Hepatocyte (in vitro differentiated cells): ENCODE data around the gene KCNA5. TPM values are rescaled to one million over a fixed set of nuclear protein-coding genes. Genes with fewer than 3 reads are reported as not detected.

Experiments used
- DNase-seq: peaks from one replicate; pipeline ENCODE4 v3.0.0-alpha.2; 2016; ENCODE audit warnings: low spot score
- H2AFZ ChIP-seq: fragments of 200-600 bp; sonication (generic); 2 replicates; pipeline ENCODE4 v1.6.0; 2016; ENCODE audit warnings: antibody characterized with exemption, mild to moderate bottlenecking
- H3K27ac ChIP-seq: fragments of 200-600 bp; sonication (generic); 2 replicates; pipeline ENCODE4 v1.5.1; 2016; ENCODE audit warnings: mild to moderate bottlenecking
- H3K27me3 ChIP-seq: fragments of 200-600 bp; sonication (generic); 2 replicates; pipeline ENCODE4 v1.6.1; 2016
- H3K36me3 ChIP-seq: fragments of 200-600 bp; sonication (generic); replicated peaks from 2 replicates; pipeline ENCODE4 v1.5.1; 2016; ENCODE audit warnings: low read depth; ENCODE audit not compliant: insufficient read depth
- H3K4me1 ChIP-seq: fragments of 200-600 bp; sonication (generic); 2 replicates; pipeline ENCODE4 v1.5.1; 2016; ENCODE audit warnings: mild to moderate bottlenecking, moderate library complexity; ENCODE audit not compliant: insufficient read depth
- H3K4me2 ChIP-seq: fragments of 200-600 bp; sonication (generic); 2 replicates; pipeline ENCODE4 v1.6.0; 2016
- H3K4me3 ChIP-seq: fragments of 200-600 bp; sonication (generic); 2 replicates; pipeline ENCODE4 v1.5.1; 2016; ENCODE audit warnings: mild to moderate bottlenecking
- H3K79me2 ChIP-seq: fragments of 200-600 bp; sonication (generic); 2 replicates; pipeline ENCODE4 v1.6.0; 2017; ENCODE audit warnings: mild to moderate bottlenecking
- H3K9me2 ChIP-seq: fragments of 200-600 bp; sonication (generic); replicated peaks from 2 replicates; pipeline ENCODE4 v1.6.0; 2017; ENCODE audit warnings: mild to moderate bottlenecking; ENCODE audit not compliant: insufficient read depth
- H3K9me3 ChIP-seq: fragments of 200-600 bp; sonication (generic); 2 replicates; pipeline ENCODE4 v1.5.1; 2016; ENCODE audit warnings: low read depth, mild to moderate bottlenecking
- H4K20me1 ChIP-seq: fragments of 200-600 bp; sonication (generic); 2 replicates; pipeline ENCODE4 v1.6.0; 2016; ENCODE audit warnings: mild to moderate bottlenecking; ENCODE audit not compliant: insufficient read depth, poor library complexity, severe bottlenecking
- CTCF ChIP-seq: fragments of 200-600 bp; sonication (generic); IDR thresholded peaks from 2 replicates; pipeline ENCODE4 v1.5.1; 2016; ENCODE audit warnings: antibody characterized with exemption, mild to moderate bottlenecking; ENCODE audit not compliant: poor library complexity
- EZH2 ChIP-seq: fragments of 200-600 bp; sonication (generic); IDR thresholded peaks from 2 replicates; pipeline ENCODE4 v1.6.1; 2016; ENCODE audit warnings: antibody characterized with exemption, mild to moderate bottlenecking, borderline replicate concordance
- EZH2phosphoT487 ChIP-seq: fragments of 200-600 bp; sonication (generic); IDR thresholded peaks from one replicate; pipeline ENCODE4 v1.6.1; 2018; ENCODE audit warnings: antibody characterized with exemption, mild to moderate bottlenecking, low read depth, moderate library complexity; ENCODE audit not compliant: unreplicated experiment, severe bottlenecking
- WGBS: methylation state at CpG from one replicate; pipeline ENCODE4 v1.1.6; 2016; ENCODE audit warnings: low lambda C conversion rate; ENCODE audit errors: missing lambda C conversion rate; 5-methylcytosine and 5-hydroxymethylcytosine counted together
- polyA plus RNA-seq: library from polyadenylated mRNA; unstranded; fragments of >200 nt; fragmentation: Nextera tagmentation; extraction: Ambion mirVana; gene quantifications from 2 replicates; pipeline ENCODE4 v1.2.1, GENCODE V29; 2016
- total RNA-seq: library from RNA; depleted of rRNA; stranded (reverse); fragments of >200 nt; gene quantifications from 2 replicates; pipeline ENCODE4 v1.2.3, GENCODE V29; 2014

KCNA5 gene
- total and polyA plus RNA-seq, 2 experiments from 2014 or later: 1.8 to 2.8 TPM

- no peak overlapping the region for H3K27ac ChIP-seq
- peak; percentile 39 for DNase-seq
- no peaks in the 10 kb centered on the region for H3K36me3 ChIP-seq
- no peaks in the 10 kb centered on the region for H4K20me1 ChIP-seq
- 83% methylated on average over 18 of the region's 18 CpGs for WGBS
- H2AFZ ChIP-seq: no peak overlapping the region
- no peaks in the 10 kb centered on the region for H3K9me2 ChIP-seq
- no peak overlapping the region for H3K4me2 ChIP-seq
- H3K79me2 ChIP-seq: no peaks in the 10 kb centered on the region
- no peaks in the 10 kb centered on the region for H3K4me1 ChIP-seq
- no peaks in the 10 kb centered on the region for H3K9me3 ChIP-seq
- no peak for TF ChIP-seq CTCF
- no peak for TF ChIP-seq EZH2
- no peak for TF ChIP-seq EZH2phosphoT487
- peaks cover 4% of the 10 kb centered on the region for H3K27me3 ChIP-seq
- no peak overlapping the region for H3K4me3 ChIP-seq
These were observed 45.0 kb downstream of the KCNA5 start for GRCh38 chr12:5088586-5089264.

GRCh38 chr12:5094551-5094950 lies 50.9 kb downstream of the KCNA5 start:
- no peak for DNase-seq
- TF ChIP-seq EZH2phosphoT487 (no peak), CTCF (no peak), EZH2 (no peak)
- Histone ChIP-seq H3K27me3 (peaks cover 18% of the 10 kb centered on the region), H3K79me2 (no peaks in the 10 kb centered on the region), H3K9me2 (no peaks in the 10 kb centered on the region), H3K4me1 (no peaks in the 10 kb centered on the region), H4K20me1 (no peaks in the 10 kb centered on the region), H3K4me2 (no peak overlapping the region), H3K9me3 (no peaks in the 10 kb centered on the region), H3K36me3 (no peaks in the 10 kb centered on the region), H2AFZ (no peak overlapping the region), H3K27ac (no peak overlapping the region), H3K4me3 (no peak overlapping the region)
- 47% methylated on average over 1 of the region's 1 CpG for WGBS

- H3K4me1 ChIP-seq: no peaks in the 10 kb centered on the region
- H3K79me2 ChIP-seq: no peaks in the 10 kb centered on the region
- H2AFZ ChIP-seq: no peak overlapping the region
- 82% methylated on average over 3 of the region's 3 CpGs for WGBS
- TF ChIP-seq EZH2phosphoT487: no peak
- TF ChIP-seq EZH2: no peak
- TF ChIP-seq CTCF: no peak
- H3K4me3 ChIP-seq: no peak overlapping the region
- H3K27me3 ChIP-seq: peaks cover 20% of the 10 kb centered on the region
- no peak overlapping the region for H3K27ac ChIP-seq
- H3K36me3 ChIP-seq: no peaks in the 10 kb centered on the region
- no peak overlapping the region for H3K4me2 ChIP-seq
- no peaks in the 10 kb centered on the region for H3K9me3 ChIP-seq
- no peak for DNase-seq
- no peaks in the 10 kb centered on the region for H4K20me1 ChIP-seq
- no peaks in the 10 kb centered on the region for H3K9me2 ChIP-seq
These were observed 51.3 kb downstream of the KCNA5 start for GRCh38 chr12:5094986-5095385.

Other genes with a start within 250 kb of the KCNA5 start
- 0.27 and 0.36 TPM in 2 replicates for gene KCNA1, start 134.0 kb upstream of the KCNA5 start, total RNA-seq
- gene KCNA1, start 134.0 kb upstream of the KCNA5 start, polyA plus RNA-seq: not detected in 2 replicates